SK-N-DZ (cell line): ENCODE results near the gene MYBPC3.
"Not testable (repeated sequence)": the region's sequence is repeated elsewhere in the genome, so short reads cannot be mapped to it uniquely, and the experiment has no call there.

Source experiments
- DNase-seq: peaks from one replicate; pipeline ENCODE4 v3.0.0-alpha.2; 2015; ENCODE audit warnings: low spot score

MYBPC3 gene

GRCh38 chr11:47324520-47324919 is 28.0 kb downstream of the MYBPC3 start:
- no peak for DNase-seq

- DNase-seq = no peak
Observed at GRCh38 chr11:47318166-47318565, 34.3 kb downstream of the MYBPC3 start.

GRCh38 chr11:47317064-47317828 is 35.3 kb downstream of the MYBPC3 start:
- no peak for DNase-seq

- not testable (repeated sequence) for DNase-seq
Observed at GRCh38 chr11:47316501-47316900, 36.0 kb downstream of the MYBPC3 start.

GRCh38 chr11:47314992-47315391 is 37.5 kb downstream of the MYBPC3 start:
- DNase-seq = no peak

GRCh38 chr11:47308050-47308823 is 44.3 kb downstream of the MYBPC3 start:
- DNase-seq = no peak

GRCh38 chr11:47306484-47306844 is 46.0 kb downstream of the MYBPC3 start:
- DNase-seq = no peak

GRCh38 chr11:47305734-47306483 is 46.6 kb downstream of the MYBPC3 start:
- no peak for DNase-seq

GRCh38 chr11:47302853-47303252 is 49.6 kb downstream of the MYBPC3 start:
- DNase-seq = no peak

- DNase-seq = no peak
Observed at GRCh38 chr11:47299078-47299477, 53.4 kb downstream of the MYBPC3 start.

- no peak for DNase-seq
Observed at GRCh38 chr11:47296045-47296444, 56.5 kb downstream of the MYBPC3 start.

- DNase-seq = no peak
Observed at GRCh38 chr11:47295385-47295784, 57.1 kb downstream of the MYBPC3 start.

GRCh38 chr11:47289856-47290255 is 62.6 kb downstream of the MYBPC3 start:
- no peak for DNase-seq

- DNase-seq = no peak
Observed at GRCh38 chr11:47288066-47288465, 64.4 kb downstream of the MYBPC3 start.

- DNase-seq = no peak
Observed at GRCh38 chr11:47285969-47286770, 66.3 kb downstream of the MYBPC3 start.

GRCh38 chr11:47284151-47284550 is 68.4 kb downstream of the MYBPC3 start:
- no peak for DNase-seq

- no peak for DNase-seq
Observed at GRCh38 chr11:47282462-47282861, 70.0 kb downstream of the MYBPC3 start.
